Measurements from ENCODE around the gene OR52B6.
"Not testable (repeated sequence)": the region's sequence is repeated elsewhere in the genome, so short reads cannot be mapped to it uniquely, and the experiment has no call there.

Gene OR52B6

DNA sequence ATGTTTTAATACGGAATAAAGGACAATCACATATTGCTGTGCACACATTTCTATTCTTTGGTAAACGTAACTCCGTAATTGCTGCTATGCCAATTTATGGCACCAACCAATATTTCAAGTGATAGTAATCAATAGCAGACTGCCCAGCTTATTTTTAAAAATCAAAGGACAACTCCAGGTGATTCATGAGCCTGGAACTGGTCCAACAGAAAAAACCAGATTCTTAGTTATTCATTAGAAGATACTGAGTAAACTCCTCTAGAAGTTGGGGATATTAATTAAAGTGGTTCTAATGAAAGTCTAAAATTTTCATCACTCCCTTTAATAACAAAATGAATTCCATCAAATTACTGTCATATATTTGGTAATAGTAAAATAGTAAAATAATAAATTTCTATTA is 22.9 kb upstream of the OR52B6 start:
- Histone ChIP-seq H3K9ac (ENCODE audit: low read length) (no peak overlapping the region), H3K9me3 (ENCODE audit: low read length) (no peaks in the 10 kb centered on the region), H3K4me1 (ENCODE audit: insufficient read depth, low read length) (no peaks in the 10 kb centered on the region), H3K4me3 (ENCODE audit: low read depth in 1 of 2, low read length in 2 of 2) (no peak overlapping the region), H3K27me3 (ENCODE audit: control insufficient read depth in 1 of 2, insufficient read depth in 2 of 2, low read length in 2 of 2) (no peaks in the 10 kb centered on the region), H3K27ac (ENCODE audit: low read depth, low read length) (no peak overlapping the region), H3K36me3 (ENCODE audit: insufficient read depth, low read length) (no peaks in the 10 kb centered on the region)

DNA sequence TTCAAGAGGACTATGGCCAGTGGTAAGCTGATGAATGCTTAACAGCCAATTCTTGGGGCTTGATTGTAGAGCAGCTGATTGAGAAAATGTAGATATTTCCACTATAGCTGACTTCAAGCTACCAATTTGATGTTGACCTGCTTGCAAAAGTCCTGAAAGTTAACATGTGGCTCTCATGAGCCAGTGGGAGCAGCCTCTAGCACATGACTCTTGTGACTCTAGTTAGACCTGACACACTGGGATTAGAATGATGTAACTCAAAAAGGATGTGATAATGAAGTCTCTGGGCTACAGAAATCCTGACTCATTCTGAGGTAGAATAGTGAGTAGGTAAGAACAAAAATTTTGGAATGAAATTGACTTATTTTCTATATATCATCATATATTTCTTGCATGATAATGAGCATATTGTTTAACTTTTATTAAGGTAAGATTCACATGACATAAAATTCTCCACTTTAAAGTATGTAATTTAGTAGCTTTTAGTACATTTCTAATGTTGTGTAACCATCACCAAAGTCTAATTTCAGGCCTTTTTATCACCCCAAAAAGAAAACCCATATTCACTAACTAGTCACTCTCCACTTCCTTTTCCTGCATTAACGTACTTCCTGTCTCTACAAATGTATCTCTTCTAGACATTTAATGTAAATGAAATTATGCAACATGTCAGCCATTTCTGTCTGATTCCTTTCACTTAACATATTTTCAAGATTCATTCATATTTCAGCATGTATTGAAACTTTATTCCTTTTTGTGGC is 16.2 kb upstream of the OR52B6 start:
- no peaks in the 10 kb centered on the region for H3K27me3 ChIP-seq (ENCODE audit: control insufficient read depth in 1 of 2, insufficient read depth in 2 of 2, low read length in 2 of 2)
- H3K4me1 ChIP-seq (ENCODE audit: insufficient read depth, low read length): no peaks in the 10 kb centered on the region
- no peak overlapping the region for H3K27ac ChIP-seq (ENCODE audit: low read depth, low read length)
- H3K9me3 ChIP-seq (ENCODE audit: low read length): no peaks in the 10 kb centered on the region
- no peak overlapping the region for H3K4me3 ChIP-seq (ENCODE audit: low read depth in 1 of 2, low read length in 2 of 2)
- no peaks in the 10 kb centered on the region for H3K36me3 ChIP-seq (ENCODE audit: insufficient read depth, low read length)
- H3K9ac ChIP-seq (ENCODE audit: low read length): no peak overlapping the region

DNA sequence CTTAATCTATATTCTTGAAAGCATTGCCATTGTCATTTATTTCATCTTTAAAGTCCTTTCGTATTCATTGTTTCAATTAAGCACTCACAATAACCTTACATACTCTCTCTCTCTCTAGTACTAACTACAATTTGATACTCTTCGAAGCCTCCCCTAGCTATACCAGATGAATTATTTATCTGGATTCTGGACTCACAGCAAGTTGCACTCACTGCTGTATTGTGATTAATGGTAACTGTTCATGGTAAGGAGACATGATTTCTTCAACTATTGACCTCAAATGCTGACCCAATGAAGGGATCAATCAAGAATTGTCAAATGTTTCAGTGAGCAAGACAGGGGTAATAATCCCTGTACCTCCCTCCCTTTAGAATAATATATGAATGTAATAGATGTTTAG is 6.0 kb upstream of the OR52B6 start:
- Histone ChIP-seq H3K4me1 (ENCODE audit: insufficient read depth, low read length) (no peaks in the 10 kb centered on the region), H3K9ac (ENCODE audit: low read length) (no peak overlapping the region), H3K27me3 (ENCODE audit: control insufficient read depth in 1 of 2, insufficient read depth in 2 of 2, low read length in 2 of 2) (no peaks in the 10 kb centered on the region), H3K4me3 (ENCODE audit: low read depth in 1 of 2, low read length in 2 of 2) (no peak overlapping the region), H3K9me3 (ENCODE audit: low read length) (no peaks in the 10 kb centered on the region), H3K27ac (ENCODE audit: low read depth, low read length) (no peak overlapping the region), H3K36me3 (ENCODE audit: insufficient read depth, low read length) (no peaks in the 10 kb centered on the region)

DNA sequence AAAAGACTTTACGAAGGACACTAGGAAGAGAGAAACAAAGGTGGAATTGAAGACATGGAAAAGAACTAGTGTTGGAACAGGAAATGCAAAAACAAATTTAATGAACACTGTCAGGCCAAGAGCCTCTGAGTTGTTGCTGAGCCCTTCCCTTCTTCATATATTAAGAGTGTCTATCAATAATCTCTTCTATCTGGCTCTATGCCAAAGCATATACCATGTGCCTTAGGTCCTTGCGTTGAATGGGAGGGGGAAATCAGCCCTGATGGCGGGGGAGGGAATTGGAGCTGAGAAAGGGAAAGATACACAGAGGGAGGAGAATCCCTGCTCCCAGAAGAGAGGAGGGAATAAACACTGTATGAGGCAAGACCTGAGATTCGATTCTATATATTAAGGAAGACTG is 5.5 kb upstream of the OR52B6 start:
- Histone ChIP-seq H3K27ac (ENCODE audit: low read depth, low read length) (no peak overlapping the region), H3K9me3 (ENCODE audit: low read length) (no peaks in the 10 kb centered on the region), H3K4me3 (ENCODE audit: low read depth in 1 of 2, low read length in 2 of 2) (no peak overlapping the region), H3K9ac (ENCODE audit: low read length) (no peak overlapping the region), H3K27me3 (ENCODE audit: control insufficient read depth in 1 of 2, insufficient read depth in 2 of 2, low read length in 2 of 2) (no peaks in the 10 kb centered on the region), H3K36me3 (ENCODE audit: insufficient read depth, low read length) (no peaks in the 10 kb centered on the region), H3K4me1 (ENCODE audit: insufficient read depth, low read length) (no peaks in the 10 kb centered on the region)

DNA sequence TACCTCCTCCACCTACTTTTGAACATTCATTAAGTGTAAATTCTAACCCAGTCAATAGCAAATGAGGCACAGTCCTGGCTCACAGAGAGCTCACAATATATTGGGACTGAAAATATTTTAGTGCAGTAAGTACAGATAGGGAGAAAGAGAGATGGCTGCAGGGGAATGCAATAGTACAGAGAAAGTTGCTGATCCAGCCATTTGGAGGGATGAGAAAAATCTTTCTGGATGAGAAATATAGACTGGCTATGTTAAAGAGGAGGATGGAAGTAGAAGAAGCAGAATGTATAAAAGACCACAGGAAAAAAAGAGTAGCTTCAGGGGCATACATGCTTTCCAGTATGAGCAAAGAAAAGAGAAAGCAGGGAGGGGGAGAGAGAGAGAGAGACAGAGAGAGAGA is 3.6 kb upstream of the OR52B6 start:
- Histone ChIP-seq H3K27ac (ENCODE audit: low read depth, low read length) (no peak overlapping the region), H3K27me3 (ENCODE audit: control insufficient read depth in 1 of 2, insufficient read depth in 2 of 2, low read length in 2 of 2) (no peaks in the 10 kb centered on the region), H3K36me3 (ENCODE audit: insufficient read depth, low read length) (no peaks in the 10 kb centered on the region), H3K9me3 (ENCODE audit: low read length) (no peaks in the 10 kb centered on the region), H3K9ac (ENCODE audit: low read length) (no peak overlapping the region), H3K4me3 (ENCODE audit: low read depth in 1 of 2, low read length in 2 of 2) (no peak overlapping the region), H3K4me1 (ENCODE audit: insufficient read depth, low read length) (no peaks in the 10 kb centered on the region)

DNA sequence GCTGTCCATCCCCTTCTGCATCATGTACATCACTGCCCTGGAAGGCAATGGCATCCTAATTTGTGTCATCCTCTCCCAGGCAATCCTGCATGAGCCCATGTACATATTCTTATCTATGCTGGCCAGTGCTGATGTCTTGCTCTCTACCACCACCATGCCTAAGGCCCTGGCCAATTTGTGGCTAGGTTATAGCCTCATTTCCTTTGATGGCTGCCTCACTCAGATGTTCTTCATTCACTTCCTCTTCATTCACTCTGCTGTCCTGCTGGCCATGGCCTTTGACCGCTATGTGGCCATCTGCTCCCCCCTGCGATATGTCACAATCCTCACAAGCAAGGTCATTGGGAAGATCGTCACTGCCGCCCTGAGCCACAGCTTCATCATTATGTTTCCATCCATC is 337 bp downstream of the OR52B6 start:
- Histone ChIP-seq H3K4me3 (ENCODE audit: low read depth in 1 of 2, low read length in 2 of 2) (no peak overlapping the region), H3K27me3 (ENCODE audit: control insufficient read depth in 1 of 2, insufficient read depth in 2 of 2, low read length in 2 of 2) (no peaks in the 10 kb centered on the region), H3K9me3 (ENCODE audit: low read length) (no peaks in the 10 kb centered on the region), H3K36me3 (ENCODE audit: insufficient read depth, low read length) (no peaks in the 10 kb centered on the region), H3K9ac (ENCODE audit: low read length) (no peak overlapping the region), H3K27ac (ENCODE audit: low read depth, low read length) (no peak overlapping the region), H3K4me1 (ENCODE audit: insufficient read depth, low read length) (no peaks in the 10 kb centered on the region)

DNA sequence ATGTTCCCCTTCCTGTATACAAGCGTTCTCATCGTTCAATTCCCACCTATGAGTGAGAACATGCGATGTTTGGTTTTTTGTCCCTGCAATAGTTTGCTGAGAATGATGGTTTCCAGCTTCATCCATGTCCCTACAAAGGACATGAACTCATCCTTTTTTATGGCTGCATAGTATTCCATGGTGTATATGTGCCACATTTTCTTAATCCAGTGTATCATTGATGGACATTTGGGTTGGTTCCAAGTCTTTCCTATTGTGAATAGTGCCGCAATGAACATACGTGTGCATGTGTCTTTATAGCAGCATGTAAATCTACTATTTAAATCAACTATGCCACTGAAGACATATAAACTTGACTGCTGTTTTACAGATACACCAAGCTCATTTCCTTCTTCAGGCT is 3.8 kb downstream of the OR52B6 start:
- H3K36me3 ChIP-seq (ENCODE audit: insufficient read depth, low read length); H3K27ac ChIP-seq (ENCODE audit: low read depth, low read length); H3K9me3 ChIP-seq (ENCODE audit: low read length); H3K9ac ChIP-seq (ENCODE audit: low read length); H3K27me3 ChIP-seq (ENCODE audit: control insufficient read depth in 1 of 2, insufficient read depth in 2 of 2, low read length in 2 of 2); H3K4me1 ChIP-seq (ENCODE audit: insufficient read depth, low read length); H3K4me3 ChIP-seq (ENCODE audit: low read depth in 1 of 2, low read length in 2 of 2): not testable (repeated sequence)

DNA sequence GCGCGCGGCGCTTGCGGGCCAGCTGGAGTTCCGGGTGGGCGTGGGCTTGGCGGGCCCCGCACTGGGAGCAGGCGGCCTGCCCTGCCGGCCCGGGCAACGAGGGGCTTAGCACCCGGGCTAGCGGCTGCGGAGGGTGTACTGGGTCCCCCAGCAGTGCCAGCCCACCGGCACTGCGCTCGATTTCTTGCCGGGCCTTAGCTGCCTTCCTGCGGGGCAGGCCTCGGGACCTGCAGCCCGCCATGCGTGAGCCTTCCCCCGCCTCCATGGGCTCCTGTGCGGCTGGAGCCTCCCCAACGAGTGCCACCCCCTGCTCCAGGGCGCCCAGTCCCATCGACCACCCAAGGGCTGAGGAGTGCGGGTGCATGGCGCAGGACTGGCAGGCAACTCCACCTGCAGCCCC is 9.2 kb downstream of the OR52B6 start:
- not testable (repeated sequence) for H3K9me3 ChIP-seq (ENCODE audit: low read length)

DNA sequence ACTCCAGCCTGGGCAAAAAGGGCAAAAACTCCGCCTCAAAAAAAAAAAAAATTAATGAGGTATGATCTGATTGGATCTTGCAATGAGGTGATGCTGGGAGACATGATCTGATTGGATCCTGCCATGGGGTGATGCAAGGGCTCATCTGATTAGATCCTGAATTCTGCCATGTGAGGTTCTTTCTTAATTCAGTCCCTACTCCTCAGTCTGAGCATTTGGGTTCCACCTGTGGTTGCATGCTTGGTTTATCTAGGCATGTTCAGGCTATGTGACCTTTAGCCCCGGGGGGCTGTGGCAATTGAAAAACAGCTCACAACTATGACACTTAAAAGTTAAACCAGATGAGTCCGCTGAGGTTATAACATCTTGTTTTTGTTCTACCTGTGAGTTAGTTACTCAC is 10.9 kb downstream of the OR52B6 start:
- Histone ChIP-seq H3K9me3 (ENCODE audit: low read length) (no peaks in the 10 kb centered on the region), H3K27me3 (ENCODE audit: control insufficient read depth in 1 of 2, insufficient read depth in 2 of 2, low read length in 2 of 2) (no peaks in the 10 kb centered on the region), H3K9ac (ENCODE audit: low read length) (no peak overlapping the region), H3K4me1 (ENCODE audit: insufficient read depth, low read length) (no peaks in the 10 kb centered on the region), H3K27ac (ENCODE audit: low read depth, low read length) (no peak overlapping the region), H3K36me3 (ENCODE audit: insufficient read depth, low read length) (no peaks in the 10 kb centered on the region), H3K4me3 (ENCODE audit: low read depth in 1 of 2, low read length in 2 of 2) (no peak overlapping the region)

More for the DNA sequence above, 9.2 kb downstream of the OR52B6 start:
- H3K36me3 ChIP-seq (ENCODE audit: insufficient read depth, low read length); H3K4me3 ChIP-seq (ENCODE audit: low read depth in 1 of 2, low read length in 2 of 2); H3K27me3 ChIP-seq (ENCODE audit: control insufficient read depth in 1 of 2, insufficient read depth in 2 of 2, low read length in 2 of 2); H3K9ac ChIP-seq (ENCODE audit: low read length); H3K27ac ChIP-seq (ENCODE audit: low read depth, low read length); H3K4me1 ChIP-seq (ENCODE audit: insufficient read depth, low read length): not testable (repeated sequence)

DNA sequence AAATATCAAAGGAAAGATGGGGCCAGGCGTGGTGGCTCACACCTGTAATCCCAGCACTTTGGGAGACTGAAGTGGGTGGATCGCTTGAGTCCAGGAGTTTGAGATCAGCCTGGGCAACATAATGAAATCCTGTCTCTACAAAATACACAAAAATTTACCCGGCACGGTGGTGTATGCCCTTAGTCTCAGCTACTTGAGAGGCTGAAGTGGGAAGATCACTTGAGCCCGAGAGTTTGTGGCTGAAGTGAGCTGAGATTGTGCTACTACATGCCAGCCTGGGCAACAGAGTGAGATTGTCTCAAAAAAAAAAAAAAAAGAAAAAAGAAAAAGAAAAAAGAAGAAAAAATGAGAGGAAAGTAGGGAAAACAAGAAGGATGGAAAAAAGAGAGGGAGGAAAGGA is 11.9 kb downstream of the OR52B6 start:
- H3K4me1 ChIP-seq (ENCODE audit: insufficient read depth, low read length): peaks cover 9% of the 10 kb centered on the region
- H3K27me3 ChIP-seq (ENCODE audit: control insufficient read depth in 1 of 2, insufficient read depth in 2 of 2, low read length in 2 of 2): no peaks in the 10 kb centered on the region
- H3K36me3 ChIP-seq (ENCODE audit: insufficient read depth, low read length): no peaks in the 10 kb centered on the region
- H3K9me3 ChIP-seq (ENCODE audit: low read length): no peaks in the 10 kb centered on the region
- no peak overlapping the region for H3K27ac ChIP-seq (ENCODE audit: low read depth, low read length)
- no peak overlapping the region for H3K9ac ChIP-seq (ENCODE audit: low read length)
- H3K4me3 ChIP-seq (ENCODE audit: low read depth in 1 of 2, low read length in 2 of 2): no peak overlapping the region

DNA sequence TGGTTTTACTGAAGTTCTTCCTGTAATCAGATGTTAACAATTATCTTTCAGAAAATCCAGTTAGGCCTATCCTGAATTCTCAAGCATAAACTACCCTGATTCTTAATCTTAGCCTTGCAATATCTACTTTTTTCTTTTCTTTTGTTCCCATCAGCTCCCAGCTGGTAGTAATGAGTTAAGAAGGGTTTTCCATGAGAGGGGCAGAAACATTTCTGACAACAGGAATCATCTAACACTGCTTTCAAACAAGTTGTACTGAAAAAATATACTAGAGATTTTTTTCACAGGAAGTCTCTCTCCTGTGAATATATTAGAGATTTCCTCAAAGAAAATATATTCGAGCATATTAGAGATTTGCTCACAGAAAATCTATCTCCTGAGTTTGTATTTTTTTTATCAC is 12.5 kb downstream of the OR52B6 start:
- H3K4me1 ChIP-seq (ENCODE audit: insufficient read depth, low read length): peaks cover 14% of the 10 kb centered on the region
- H3K9ac ChIP-seq (ENCODE audit: low read length): no peak overlapping the region
- no peaks in the 10 kb centered on the region for H3K36me3 ChIP-seq (ENCODE audit: insufficient read depth, low read length)
- no peaks in the 10 kb centered on the region for H3K27me3 ChIP-seq (ENCODE audit: control insufficient read depth in 1 of 2, insufficient read depth in 2 of 2, low read length in 2 of 2)
- H3K4me3 ChIP-seq (ENCODE audit: low read depth in 1 of 2, low read length in 2 of 2): no peak overlapping the region
- no peaks in the 10 kb centered on the region for H3K9me3 ChIP-seq (ENCODE audit: low read length)
- no peak overlapping the region for H3K27ac ChIP-seq (ENCODE audit: low read depth, low read length)

DNA sequence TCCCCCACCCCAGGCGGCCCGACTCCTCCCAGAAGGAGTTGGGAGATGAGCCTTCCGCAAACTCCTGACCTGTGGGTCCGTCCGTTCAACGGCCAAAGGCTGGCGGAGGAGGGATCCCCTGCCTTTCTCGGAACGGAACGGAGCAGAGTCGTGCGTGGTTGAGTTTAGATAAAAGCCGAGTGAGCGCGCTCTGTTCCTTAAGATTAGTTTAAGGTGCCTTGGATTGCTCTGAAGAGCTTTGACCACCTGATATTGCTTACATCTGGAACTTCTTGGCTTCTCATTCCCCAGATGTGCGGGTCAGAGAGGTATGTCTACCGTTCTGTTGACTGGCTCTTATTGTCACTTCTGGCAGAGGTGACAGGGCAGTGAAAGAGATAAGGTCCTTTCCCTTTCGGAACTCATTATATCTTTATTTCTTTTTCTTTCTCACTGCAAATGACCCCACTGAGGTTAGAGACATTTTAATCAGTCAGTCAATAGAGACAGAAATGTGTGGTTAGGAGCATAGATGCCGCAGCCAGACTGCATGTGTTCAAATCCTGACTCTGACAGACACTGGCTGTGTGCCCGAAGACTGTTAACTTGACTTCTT is 16.0 kb downstream of the OR52B6 start, which contains the start of gene TRIM6:
TSS of gene TRIM6 (plus strand) at position 31 of the 595 bp plus-strand sequence. CDS start at position 292, 261 bp downstream.
- Histone ChIP-seq H3K27me3 (ENCODE audit: control insufficient read depth in 1 of 2, insufficient read depth in 2 of 2, low read length in 2 of 2) (no peaks in the 10 kb centered on the region), H3K27ac (ENCODE audit: low read depth, low read length) (peak within 1 kb of the TSS; percentile 57), H3K36me3 (ENCODE audit: insufficient read depth, low read length) (no peaks in the 10 kb centered on the region), H3K4me3 (ENCODE audit: low read depth in 1 of 2, low read length in 2 of 2) (peak within 1 kb of the TSS; percentile 41 to 76), H3K9ac (ENCODE audit: low read length) (peak within 1 kb of the TSS; percentile 49), H3K4me1 (ENCODE audit: insufficient read depth, low read length) (peaks cover 33% of the 10 kb centered on the region), H3K9me3 (ENCODE audit: low read length) (no peaks in the 10 kb centered on the region)
